ENCODE data around the gene NOL12.

NOL12 gene

GRCh38 chr22:37658133-37659065, 27.7 kb upstream of the NOL12 start, which contains the start of gene PDXP:
PDXP (plus strand) TSS chr22:37658723; CDS start chr22:37658783, 60 bp downstream.
- peak; percentile 100 for DNase-seq
- in situ Hi-C loops (cut with MboI; ENCODE audit: low pct_unique_long_range_greater_than_20kb, low sequenced_read_pairs): no loop called here

- DNase-seq: peak; percentile 20
Observed at GRCh38 chr22:37659066-37659896, 26.9 kb upstream of the NOL12 start.

GRCh38 chr22:37659897-37660708, 26.0 kb upstream of the NOL12 start:
- DNase-seq: no peak
- in situ Hi-C loops (cut with MboI; ENCODE audit: low pct_unique_long_range_greater_than_20kb, low sequenced_read_pairs): no loop called here

More at GRCh38 chr22:37659066-37659896, 26.9 kb upstream of the NOL12 start:
- in situ Hi-C loops (cut with MboI; ENCODE audit: low pct_unique_long_range_greater_than_20kb, low sequenced_read_pairs): no loop called here

- no peak for DNase-seq
- in situ Hi-C loops (cut with MboI; ENCODE audit: low pct_unique_long_range_greater_than_20kb, low sequenced_read_pairs): no loop called here
Observed at GRCh38 chr22:37660709-37661045, 25.5 kb upstream of the NOL12 start.

- peak; percentile 32 for DNase-seq
- in situ Hi-C loops (cut with MboI; ENCODE audit: low pct_unique_long_range_greater_than_20kb, low sequenced_read_pairs): no loop called here
Observed at GRCh38 chr22:37661160-37661924, 24.8 kb upstream of the NOL12 start.

GRCh38 chr22:37662039-37662438, 24.1 kb upstream of the NOL12 start:
- DNase-seq: no peak
- in situ Hi-C loops (cut with MboI; ENCODE audit: low pct_unique_long_range_greater_than_20kb, low sequenced_read_pairs): no loop called here

- DNase-seq: no peak
- in situ Hi-C loops (cut with MboI; ENCODE audit: low pct_unique_long_range_greater_than_20kb, low sequenced_read_pairs): no loop called here
Observed at GRCh38 chr22:37663521-37664140, 22.5 kb upstream of the NOL12 start.

GRCh38 chr22:37664249-37665101, 21.7 kb upstream of the NOL12 start:
- in situ Hi-C loops (cut with MboI; ENCODE audit: low pct_unique_long_range_greater_than_20kb, low sequenced_read_pairs): no loop called here
- DNase-seq: no peak

GRCh38 chr22:37665487-37665886, 20.7 kb upstream of the NOL12 start:
- in situ Hi-C loops (cut with MboI; ENCODE audit: low pct_unique_long_range_greater_than_20kb, low sequenced_read_pairs): no loop called here
- DNase-seq: no peak

- in situ Hi-C loops (cut with MboI; ENCODE audit: low pct_unique_long_range_greater_than_20kb, low sequenced_read_pairs): no loop called here
- no peak for DNase-seq
Observed at GRCh38 chr22:37669586-37669985, 16.6 kb upstream of the NOL12 start.

GRCh38 chr22:37672206-37672919, 13.8 kb upstream of the NOL12 start:
- in situ Hi-C loops (cut with MboI; ENCODE audit: low pct_unique_long_range_greater_than_20kb, low sequenced_read_pairs): no loop called here
- DNase-seq: peak; percentile 41

- in situ Hi-C loops (cut with MboI; ENCODE audit: low pct_unique_long_range_greater_than_20kb, low sequenced_read_pairs): no loop called here
- DNase-seq: no peak
Observed at GRCh38 chr22:37672920-37673455, 13.2 kb upstream of the NOL12 start.

- no peak for DNase-seq
- in situ Hi-C loops (cut with MboI; ENCODE audit: low pct_unique_long_range_greater_than_20kb, low sequenced_read_pairs): no loop called here
Observed at GRCh38 chr22:37674248-37674647, 11.9 kb upstream of the NOL12 start.

- in situ Hi-C loops (cut with MboI; ENCODE audit: low pct_unique_long_range_greater_than_20kb, low sequenced_read_pairs): no loop called here
Observed at GRCh38 chr22:37674951-37675929, 10.9 kb upstream of the NOL12 start, which contains the start of gene LGALS1. LGALS1 (plus strand) TSS chr22:37675636; CDS start chr22:37675703, 67 bp downstream.

More at GRCh38 chr22:37674951-37675929, 10.9 kb upstream of the NOL12 start, which contains the start of gene LGALS1:
- peak; percentile 84 for DNase-seq
